ENCODE data around the gene WFDC2. TPM values are rescaled to one million over a fixed set of nuclear protein-coding genes. Genes with fewer than 3 reads are reported as not detected.

Gene WFDC2
- total and polyA plus RNA-seq, 2 donors (not counting 3 experiments of a cell fraction or from before 2014, with no cell fraction given): not detected

GRCh38 chr20:45527294-45527693 is 57.7 kb downstream of the WFDC2 start:
- H3K79me2 ChIP-seq (ENCODE audit: control insufficient read depth, insufficient read depth, low read length): no peaks in the 10 kb centered on the region
- ChIA-PET CTCF (no interaction called here), POLR2A (no interaction called here)
- no peaks in the 10 kb centered on the region for H3K9me1 ChIP-seq (replicated peaks; ENCODE audit: control insufficient read depth, extremely low read depth, insufficient read depth, low read length)
- TF ChIP-seq JUN (IDR thresholded peaks at IDR 0.05; ENCODE audit: borderline replicate concordance, insufficient read depth, insufficient read length, low read depth) (no peak), MAX (IDR thresholded peaks at IDR 0.05; ENCODE audit: insufficient read depth, insufficient read length) (no peak)
- H3K4me1 ChIP-seq (ENCODE audit: control insufficient read depth, extremely low read depth, insufficient read depth, low read length): no peaks in the 10 kb centered on the region
- H3K4me2 ChIP-seq (ENCODE audit: insufficient read depth, low read length): no peak overlapping the region
- FAIRE-seq (no peak), DNase-seq (ENCODE audit: low read depth, low spot score) (no peak)
- no peaks in the 10 kb centered on the region for H3K27me3 ChIP-seq (ENCODE audit: control insufficient read depth in 2 of 2, insufficient read depth in 2 of 2, low read length in 2 of 2)
- no peak overlapping the region for H3K27ac ChIP-seq (ENCODE audit: insufficient read depth, low read depth, low read length)
- no peak overlapping the region for H3K4me3 ChIP-seq (replicated peaks in 1 of 3; ENCODE audit: insufficient read depth in 1 of 3, low read depth in 1 of 3, low read length in 3 of 3)
- H3K9me3 ChIP-seq (replicated peaks; ENCODE audit: control insufficient read depth, insufficient read depth, low read length): no peaks in the 10 kb centered on the region
- dilution Hi-C loops (cut with MboI; ENCODE audit: extremely low pct_ligation_motif_present, low sequenced_read_pairs) (no loop called here), intact Hi-C loops (cut with micrococcal nuclease) (no loop called here)
- no peak overlapping the region for H2AFZ ChIP-seq (ENCODE audit: low read depth, low read length)
- no peaks in the 10 kb centered on the region for H4K20me1 ChIP-seq (replicated peaks; ENCODE audit: control insufficient read depth, extremely low read depth, insufficient read depth, low read length)
- H3K9ac ChIP-seq (replicated peaks; ENCODE audit: extremely low read depth, insufficient read depth, low read length): no peak overlapping the region
- H3K36me3 ChIP-seq (ENCODE audit: control insufficient read depth in 2 of 2, extremely low read depth in 1 of 2, insufficient read depth in 2 of 2, low read length in 2 of 2): no peaks in the 10 kb centered on the region
- BruUV-seq (replicated peaks): no TSS peak

Small RNA genes within 50 kb of the gene (microRNA-seq; reads per million reads assigned to microRNA genes)
- gene MIR6812 (ENCODE audit: borderline number of aligned reads, borderline replicate concordance): not detected

Small RNA genes within 50 kb of the gene (small RNA-seq; reads per million reads assigned to genes)
- gene MIR6812 (ENCODE audit: insufficient read depth, insufficient read length, low read depth, low replicate concordance): not detected

Other genes starting within 250 kb of the WFDC2 start
- not detected in 2 replicates for gene SEMG2, start 248.4 kb upstream of the WFDC2 start, total RNA-seq
- gene SEMG2, start 248.4 kb upstream of the WFDC2 start, polyA plus RNA-seq: not detected in 2 replicates
- not detected in 2 replicates for gene SLPI, start 215.2 kb upstream of the WFDC2 start, total RNA-seq
- gene SLPI, start 215.2 kb upstream of the WFDC2 start, polyA plus RNA-seq: not detected in 2 replicates
- not detected in 2 replicates for gene RBPJL, start 162.9 kb upstream of the WFDC2 start, total RNA-seq
- gene RBPJL, start 162.9 kb upstream of the WFDC2 start, polyA plus RNA-seq: not detected in 2 replicates
- gene MATN4, start 161.5 kb upstream of the WFDC2 start, total RNA-seq: 0.14 TPM in 1 of 2 replicates, not detected in the other
- 0.10 and 0.11 TPM in 2 replicates for gene MATN4, start 161.5 kb upstream of the WFDC2 start, polyA plus RNA-seq
- gene SDC4, start 121.3 kb upstream of the WFDC2 start, total RNA-seq: 28.7 and 32.0 TPM in 2 replicates
- gene SDC4, start 121.3 kb upstream of the WFDC2 start, polyA plus RNA-seq: 23.1 and 26.3 TPM in 2 replicates
- 22.3 and 27.4 TPM in 2 replicates for gene SYS1, start 106.6 kb upstream of the WFDC2 start, total RNA-seq
- gene SYS1, start 106.6 kb upstream of the WFDC2 start, polyA plus RNA-seq: 79.6 and 91.8 TPM in 2 replicates
- gene TP53TG5, start 91.4 kb upstream of the WFDC2 start, total RNA-seq: not detected in 2 replicates
- not detected in 2 replicates for gene TP53TG5, start 91.4 kb upstream of the WFDC2 start, polyA plus RNA-seq
- 15.6 and 16.3 TPM in 2 replicates for gene DBNDD2, start 61.5 kb upstream of the WFDC2 start, total RNA-seq
- gene DBNDD2, start 61.5 kb upstream of the WFDC2 start, polyA plus RNA-seq: 27.9 and 28.7 TPM in 2 replicates
- gene PIGT, start 53.6 kb upstream of the WFDC2 start, total RNA-seq: 92.7 and 96.8 TPM in 2 replicates
- 143 and 162 TPM in 2 replicates for gene PIGT, start 53.6 kb upstream of the WFDC2 start, polyA plus RNA-seq
- gene SPINT3, start 45.9 kb downstream of the WFDC2 start, total RNA-seq: not detected in 2 replicates
- not detected in 2 replicates for gene SPINT3, start 45.9 kb downstream of the WFDC2 start, polyA plus RNA-seq
- gene WFDC6, start 69.7 kb downstream of the WFDC2 start, total RNA-seq: not detected in 2 replicates
- gene WFDC6, start 69.7 kb downstream of the WFDC2 start, polyA plus RNA-seq: not detected in 2 replicates
- not detected in 2 replicates for gene EPPIN, start 77.6 kb downstream of the WFDC2 start, total RNA-seq
- not detected in 2 replicates for gene EPPIN, start 77.6 kb downstream of the WFDC2 start, polyA plus RNA-seq
- not detected in 2 replicates for gene WFDC8, start 109.5 kb downstream of the WFDC2 start, total RNA-seq
- not detected in 2 replicates for gene WFDC8, start 109.5 kb downstream of the WFDC2 start, polyA plus RNA-seq
- not detected in 2 replicates for gene WFDC10A, start 160.0 kb downstream of the WFDC2 start, total RNA-seq
- not detected in 2 replicates for gene WFDC10A, start 160.0 kb downstream of the WFDC2 start, polyA plus RNA-seq
- gene WFDC9, start 161.5 kb downstream of the WFDC2 start, total RNA-seq: not detected in 2 replicates
- gene WFDC9, start 161.5 kb downstream of the WFDC2 start, polyA plus RNA-seq: not detected in 2 replicates
- gene WFDC11, start 200.5 kb downstream of the WFDC2 start, total RNA-seq: not detected in 2 replicates
- not detected in 2 replicates for gene WFDC11, start 200.5 kb downstream of the WFDC2 start, polyA plus RNA-seq
- not detected in 2 replicates for gene WFDC13, start 232.3 kb downstream of the WFDC2 start, total RNA-seq
- gene WFDC13, start 232.3 kb downstream of the WFDC2 start, polyA plus RNA-seq: not detected in 2 replicates
- gene WFDC10B, start 235.3 kb downstream of the WFDC2 start, total RNA-seq: not detected in 2 replicates
- not detected in 2 replicates for gene WFDC10B, start 235.3 kb downstream of the WFDC2 start, polyA plus RNA-seq

Data from endothelial cell of umbilical vein (primary cell).